KMS-11 (cell line): ENCODE measurements around the gene TDRD9.

ENCODE experiments used
- H2AFZ ChIP-seq: fragments of 200-600 bp; sonication (generic); 2 replicates; pipeline ENCODE4 v1.6.1; 2016; ENCODE audit warnings: antibody characterized with exemption, mixed run types, low read depth
- H3K27ac ChIP-seq: fragments of 200-600 bp; sonication (generic); 2 replicates; pipeline ENCODE4 v1.6.1; 2016; ENCODE audit warnings: mild to moderate bottlenecking, mixed run types
- H3K27me3 ChIP-seq: fragments of 200-600 bp; sonication (generic); 2 replicates; pipeline ENCODE4 v1.6.1; 2017; ENCODE audit warnings: mild to moderate bottlenecking, low read depth, mixed run types, moderate library complexity; ENCODE audit not compliant: insufficient read depth
- H3K36me3 ChIP-seq: fragments of 200-600 bp; sonication (generic); 2 replicates; pipeline ENCODE4 v1.6.1; 2017; ENCODE audit warnings: mild to moderate bottlenecking, mixed run types; ENCODE audit not compliant: insufficient read depth
- H3K4me1 ChIP-seq: fragments of 200-600 bp; sonication (generic); 2 replicates; pipeline ENCODE4 v1.6.1; 2016; ENCODE audit warnings: mild to moderate bottlenecking, low read depth, mixed run types; ENCODE audit not compliant: poor library complexity, severe bottlenecking
- H3K4me2 ChIP-seq: fragments of 200-600 bp; sonication (generic); 2 replicates; pipeline ENCODE4 v1.7.0; 2016; ENCODE audit warnings: mild to moderate bottlenecking, mixed run types
- H3K4me3 ChIP-seq: fragments of 200-600 bp; sonication (generic); IDR thresholded peaks from 2 replicates; pipeline ENCODE4 v1.6.1; 2017; ENCODE audit warnings: low read depth, low read length, mixed read lengths; ENCODE audit not compliant: insufficient read depth
- H3K79me2 ChIP-seq: fragments of 200-600 bp; sonication (generic); 2 replicates; pipeline ENCODE4 v1.6.1; 2016; ENCODE audit warnings: low read depth, mixed run types; ENCODE audit not compliant: insufficient read depth
- H3K9ac ChIP-seq: fragments of 200-600 bp; sonication (generic); 2 replicates; pipeline ENCODE4 v1.6.1; 2016; ENCODE audit warnings: mild to moderate bottlenecking, mixed run types
- H4K20me1 ChIP-seq: fragments of 200-600 bp; sonication (generic); 2 replicates; pipeline ENCODE4 v1.6.1; 2016; ENCODE audit warnings: mild to moderate bottlenecking, mixed run types; ENCODE audit not compliant: insufficient read depth
- CTCF ChIP-seq: fragments of 200-600 bp; sonication (generic); conservative IDR thresholded peaks from 2 replicates; pipeline ENCODE4 v1.6.1; 2017; ENCODE audit warnings: low read depth, mild to moderate bottlenecking, antibody characterized with exemption, low read length, moderate library complexity, mixed read lengths

Gene TDRD9

GRCh38 chr14:104066719-104067295, 138.6 kb downstream of the TDRD9 start:
- no peak for TF ChIP-seq CTCF
- no peak overlapping the region for H2AFZ ChIP-seq

GRCh38 chr14:104069541-104069940, 141.3 kb downstream of the TDRD9 start:
- H4K20me1 ChIP-seq = no peaks in the 10 kb centered on the region
- H3K4me1 ChIP-seq = no peaks in the 10 kb centered on the region
- H3K79me2 ChIP-seq = no peaks in the 10 kb centered on the region
- no peak overlapping the region for H3K27ac ChIP-seq
- no peak overlapping the region for H3K9ac ChIP-seq
- no peak overlapping the region for H3K4me3 ChIP-seq
- H3K36me3 ChIP-seq = no peaks in the 10 kb centered on the region
- H3K27me3 ChIP-seq = no peaks in the 10 kb centered on the region
- no peak for TF ChIP-seq CTCF
- no peak overlapping the region for H3K4me2 ChIP-seq
- H2AFZ ChIP-seq = no peak overlapping the region

More at GRCh38 chr14:104066719-104067295, 138.6 kb downstream of the TDRD9 start:
- Histone ChIP-seq H3K36me3 (no peaks in the 10 kb centered on the region), H3K27ac (no peak overlapping the region), H3K4me3 (no peak overlapping the region), H3K27me3 (no peaks in the 10 kb centered on the region), H3K4me1 (no peaks in the 10 kb centered on the region), H3K4me2 (no peak overlapping the region), H4K20me1 (no peaks in the 10 kb centered on the region), H3K79me2 (no peaks in the 10 kb centered on the region), H3K9ac (no peak overlapping the region)

- H3K27me3 ChIP-seq = no peaks in the 10 kb centered on the region
- no peak overlapping the region for H3K9ac ChIP-seq
- H3K4me2 ChIP-seq = no peak overlapping the region
- H3K79me2 ChIP-seq = no peaks in the 10 kb centered on the region
- no peak overlapping the region for H2AFZ ChIP-seq
- no peaks in the 10 kb centered on the region for H3K36me3 ChIP-seq
- no peaks in the 10 kb centered on the region for H4K20me1 ChIP-seq
- no peak for TF ChIP-seq CTCF
- no peaks in the 10 kb centered on the region for H3K4me1 ChIP-seq
- no peak overlapping the region for H3K4me3 ChIP-seq
- H3K27ac ChIP-seq = no peak overlapping the region
These were observed 144.3 kb downstream of the TDRD9 start for GRCh38 chr14:104072586-104072985.

- H3K9ac ChIP-seq = no peak overlapping the region
- no peaks in the 10 kb centered on the region for H4K20me1 ChIP-seq
- H3K4me3 ChIP-seq = no peak overlapping the region
- H3K4me2 ChIP-seq = no peak overlapping the region
- TF ChIP-seq CTCF = no peak
- no peak overlapping the region for H2AFZ ChIP-seq
- H3K79me2 ChIP-seq = no peaks in the 10 kb centered on the region
- no peak overlapping the region for H3K27ac ChIP-seq
- no peaks in the 10 kb centered on the region for H3K27me3 ChIP-seq
- H3K36me3 ChIP-seq = no peaks in the 10 kb centered on the region
- H3K4me1 ChIP-seq = no peaks in the 10 kb centered on the region
These were observed 145.5 kb downstream of the TDRD9 start for GRCh38 chr14:104073764-104074163.
